T-helper 2 cell treated with Interferon-gamma antibody and Interleukin-4, amounts not matched to agents 5 μg/mL and 100 μg/mL, for 36 hours (primary cell): ENCODE results near the gene BTBD10.

Source experiments
- DNase-seq: peaks from one replicate; pipeline ENCODE4 v3.0.0; 2021; ENCODE audit warnings: low spot score
- H3K27ac Mint-ChIP-seq: one replicate; pipeline ENCODE4 v1.8.0; 2021; ENCODE audit warnings: mild to moderate bottlenecking, mixed read lengths
- H3K27me3 Mint-ChIP-seq: one replicate; pipeline ENCODE4 v1.8.0; 2021; ENCODE audit warnings: low read depth, mixed read lengths
- H3K36me3 Mint-ChIP-seq: one replicate; pipeline ENCODE4 v1.8.0; 2021; ENCODE audit warnings: low read depth, mixed read lengths
- H3K4me1 Mint-ChIP-seq: one replicate; pipeline ENCODE4 v1.8.0; 2021; ENCODE audit warnings: low read depth, mixed read lengths
- H3K4me3 Mint-ChIP-seq: one replicate; pipeline ENCODE4 v1.8.0; 2022; ENCODE audit warnings: mild to moderate bottlenecking, moderate library complexity, mixed read lengths
- H3K9me3 Mint-ChIP-seq: one replicate; pipeline ENCODE4 v1.8.0; 2021; ENCODE audit warnings: mixed read lengths

Gene BTBD10

GRCh38 chr11:13376838-13377237 is 86.2 kb downstream of the BTBD10 start:
- H3K36me3 Mint-ChIP-seq, result peaks cover 26% of the 10 kb centered on the region

GRCh38 chr11:13376402-13376801 is 86.6 kb downstream of the BTBD10 start:
- peaks cover 26% of the 10 kb centered on the region for H3K36me3 Mint-ChIP-seq
- H3K27me3 Mint-ChIP-seq, result no peaks in the 10 kb centered on the region
- no peak for DNase-seq
- H3K4me3 Mint-ChIP-seq, result no peak overlapping the region
- H3K9me3 Mint-ChIP-seq, result no peaks in the 10 kb centered on the region
- no peak overlapping the region for H3K27ac Mint-ChIP-seq
- no peaks in the 10 kb centered on the region for H3K4me1 Mint-ChIP-seq

More at GRCh38 chr11:13376838-13377237, 86.2 kb downstream of the BTBD10 start:
- DNase-seq, result no peak
- Mint-ChIP-seq H3K27me3 (no peaks in the 10 kb centered on the region), H3K4me1 (no peaks in the 10 kb centered on the region), H3K4me3 (no peak overlapping the region), H3K27ac (no peak overlapping the region), H3K9me3 (no peaks in the 10 kb centered on the region)

GRCh38 chr11:13375798-13376197 is 87.2 kb downstream of the BTBD10 start:
- DNase-seq, result no peak
- peaks cover 23% of the 10 kb centered on the region for H3K36me3 Mint-ChIP-seq
- H3K27me3 Mint-ChIP-seq, result no peaks in the 10 kb centered on the region
- no peaks in the 10 kb centered on the region for H3K9me3 Mint-ChIP-seq
- H3K4me1 Mint-ChIP-seq, result no peaks in the 10 kb centered on the region
- no peak overlapping the region for H3K4me3 Mint-ChIP-seq
- no peak overlapping the region for H3K27ac Mint-ChIP-seq

- Mint-ChIP-seq H3K9me3 (no peaks in the 10 kb centered on the region), H3K4me3 (no peak overlapping the region), H3K36me3 (peaks cover 17% of the 10 kb centered on the region), H3K27ac (no peak overlapping the region), H3K4me1 (no peaks in the 10 kb centered on the region), H3K27me3 (no peaks in the 10 kb centered on the region)
- no peak for DNase-seq
Observed at GRCh38 chr11:13373216-13373615, 89.8 kb downstream of the BTBD10 start.

GRCh38 chr11:13368041-13368446 is 95.0 kb downstream of the BTBD10 start:
- Mint-ChIP-seq H3K27me3 (no peaks in the 10 kb centered on the region), H3K27ac (no peak overlapping the region), H3K9me3 (no peaks in the 10 kb centered on the region), H3K4me3 (no peak overlapping the region), H3K4me1 (no peaks in the 10 kb centered on the region), H3K36me3 (peaks cover 15% of the 10 kb centered on the region)
- DNase-seq, result no peak

GRCh38 chr11:13367115-13367514 is 95.9 kb downstream of the BTBD10 start:
- peaks cover 16% of the 10 kb centered on the region for H3K36me3 Mint-ChIP-seq
- no peaks in the 10 kb centered on the region for H3K27me3 Mint-ChIP-seq
- H3K4me1 Mint-ChIP-seq, result no peaks in the 10 kb centered on the region
- no peak for DNase-seq
- H3K9me3 Mint-ChIP-seq, result no peaks in the 10 kb centered on the region
- no peak overlapping the region for H3K4me3 Mint-ChIP-seq
- no peak overlapping the region for H3K27ac Mint-ChIP-seq

- H3K27me3 Mint-ChIP-seq, result no peaks in the 10 kb centered on the region
- H3K27ac Mint-ChIP-seq, result no peak overlapping the region
- no peaks in the 10 kb centered on the region for H3K9me3 Mint-ChIP-seq
- H3K36me3 Mint-ChIP-seq, result peaks cover 17% of the 10 kb centered on the region
- H3K4me1 Mint-ChIP-seq, result no peaks in the 10 kb centered on the region
- DNase-seq, result no peak
- H3K4me3 Mint-ChIP-seq, result no peak overlapping the region
Observed at GRCh38 chr11:13366266-13367026, 96.6 kb downstream of the BTBD10 start.

- Mint-ChIP-seq H3K4me3 (no peak overlapping the region), H3K4me1 (no peaks in the 10 kb centered on the region), H3K9me3 (no peaks in the 10 kb centered on the region), H3K36me3 (peaks cover 20% of the 10 kb centered on the region), H3K27ac (no peak overlapping the region), H3K27me3 (no peaks in the 10 kb centered on the region)
- DNase-seq, result no peak
Observed at GRCh38 chr11:13364388-13364787, 98.6 kb downstream of the BTBD10 start.

GRCh38 chr11:13362596-13363109 is 100.4 kb downstream of the BTBD10 start:
- Mint-ChIP-seq H3K4me3 (no peak overlapping the region), H3K27me3 (no peaks in the 10 kb centered on the region), H3K36me3 (peaks cover 15% of the 10 kb centered on the region), H3K4me1 (no peaks in the 10 kb centered on the region), H3K9me3 (no peaks in the 10 kb centered on the region), H3K27ac (no peak overlapping the region)
- no peak for DNase-seq

GRCh38 chr11:13358596-13359270 is 104.3 kb downstream of the BTBD10 start:
- H3K27ac Mint-ChIP-seq, result no peak overlapping the region
- H3K9me3 Mint-ChIP-seq, result no peaks in the 10 kb centered on the region
- H3K36me3 Mint-ChIP-seq, result peaks cover 15% of the 10 kb centered on the region
- H3K4me1 Mint-ChIP-seq, result no peaks in the 10 kb centered on the region
- no peaks in the 10 kb centered on the region for H3K27me3 Mint-ChIP-seq
- H3K4me3 Mint-ChIP-seq, result no peak overlapping the region
- DNase-seq, result no peak

- Mint-ChIP-seq H3K27me3 (no peaks in the 10 kb centered on the region), H3K4me3 (no peak overlapping the region), H3K27ac (no peak overlapping the region), H3K9me3 (no peaks in the 10 kb centered on the region), H3K36me3 (peaks cover 12% of the 10 kb centered on the region), H3K4me1 (no peaks in the 10 kb centered on the region)
- no peak for DNase-seq
Observed at GRCh38 chr11:13357232-13357631, 105.8 kb downstream of the BTBD10 start.

GRCh38 chr11:13355191-13355590 is 107.8 kb downstream of the BTBD10 start:
- Mint-ChIP-seq H3K36me3 (peaks cover 8% of the 10 kb centered on the region), H3K27me3 (no peaks in the 10 kb centered on the region), H3K4me1 (no peaks in the 10 kb centered on the region), H3K27ac (no peak overlapping the region), H3K9me3 (no peaks in the 10 kb centered on the region), H3K4me3 (no peak overlapping the region)
- DNase-seq, result no peak

GRCh38 chr11:13354335-13354734 is 108.7 kb downstream of the BTBD10 start:
- no peak overlapping the region for H3K27ac Mint-ChIP-seq
- no peak overlapping the region for H3K4me3 Mint-ChIP-seq
- DNase-seq, result no peak
- peaks cover 8% of the 10 kb centered on the region for H3K36me3 Mint-ChIP-seq
- no peaks in the 10 kb centered on the region for H3K27me3 Mint-ChIP-seq
- H3K9me3 Mint-ChIP-seq, result no peaks in the 10 kb centered on the region
- no peaks in the 10 kb centered on the region for H3K4me1 Mint-ChIP-seq

- DNase-seq, result no peak
- Mint-ChIP-seq H3K27me3 (no peaks in the 10 kb centered on the region), H3K4me1 (peaks cover 8% of the 10 kb centered on the region), H3K4me3 (no peak overlapping the region), H3K9me3 (no peaks in the 10 kb centered on the region), H3K27ac (no peak overlapping the region), H3K36me3 (peaks cover 6% of the 10 kb centered on the region)
Observed at GRCh38 chr11:13352711-13353110, 110.3 kb downstream of the BTBD10 start.
